ENCODE measurements around the gene MELK. TPM values are rescaled to one million over a fixed set of nuclear protein-coding genes. Genes with fewer than 3 reads are reported as not detected.

MELK gene
- total and polyA plus RNA-seq, 2 of the 4 experiments (the other 2 are of a cell fraction) = 20.8 to 27.4 TPM

DNA sequence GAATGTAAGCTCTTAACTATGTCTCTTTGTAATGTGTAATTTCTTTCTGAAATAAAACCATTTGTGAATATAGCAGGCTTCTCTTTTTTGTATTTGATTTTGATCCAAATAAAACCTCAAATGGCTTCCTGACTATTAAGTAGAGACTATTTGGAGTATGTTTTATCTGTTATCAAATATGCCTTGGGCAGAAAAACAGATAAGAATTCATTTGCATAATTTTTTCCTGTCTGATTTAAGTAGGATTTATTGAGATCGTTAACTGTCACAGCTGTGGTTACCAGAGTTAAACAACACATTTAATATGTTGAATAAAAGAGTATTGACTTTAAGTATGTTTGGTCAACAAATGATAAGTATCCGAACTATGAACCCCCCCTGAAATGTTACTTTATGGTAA lies 104.9 kb downstream of the MELK start:
- CTCF ChIA-PET = interaction anchor here (1.0 kb wide), 1 partner anchor 10 kb away, joined by 3 read pairs; no protein-coding TSS in a partner anchor
- Histone ChIP-seq H3K4me2 (ENCODE audit: low read depth, low read length) (no peak overlapping the region), H3K23ac (ENCODE audit: low read depth, low read length) (no peak overlapping the region), H2AK9ac (replicated peaks; ENCODE audit: low read depth, low read length, poor library complexity) (no peak overlapping the region), H3K36me3 (ENCODE audit: control insufficient read depth, insufficient read depth, low read length) (no peaks in the 10 kb centered on the region; the same call in 1 of the 2 replicates), H3K4me1 (ENCODE audit: control insufficient read depth, insufficient read depth, low read length) (no peaks in the 10 kb centered on the region), H3K4ac (ENCODE audit: low read depth, low read length) (no peak overlapping the region), H3K4me3 (ENCODE audit: insufficient read depth, low read depth, low read length) (no peak overlapping the region), H3K9me1 (ENCODE audit: insufficient read depth, low read length) (peaks cover 3% of the 10 kb centered on the region; the same call in 1 of the 2 replicates), H2BK120ac (ENCODE audit: low read depth, low read length) (no peak overlapping the region), H4K8ac (ENCODE audit: low read depth in 2 of 2, low read length in 2 of 2) (no peak overlapping the region), H3K79me1 (ENCODE audit: low read depth in 1 of 2, low read length in 2 of 2) (peaks cover 5 to 6% of the 10 kb centered on the region in 2 experiments; a peak in 2 of 4 replicates), H2BK5ac (ENCODE audit: low read depth, low read length, poor library complexity, severe bottlenecking) (no peak overlapping the region), H4K91ac (ENCODE audit: insufficient read depth, low read depth, low read length) (no peak overlapping the region), H2BK15ac (ENCODE audit: low read depth, low read length) (no peak overlapping the region), H3K27ac (ENCODE audit: insufficient read depth, low read length) (no peak overlapping the region), H2AFZ (replicated peaks; ENCODE audit: low read length, poor library complexity) (no peak overlapping the region), H4K20me1 (ENCODE audit: insufficient read depth, low read length) (no peaks in the 10 kb centered on the region), H2BK20ac (ENCODE audit: low read depth, low read length) (no peak overlapping the region), H2AK5ac (ENCODE audit: low read depth, low read length) (no peak overlapping the region), H3K14ac (replicated peaks; ENCODE audit: low read depth, low read length) (no peak overlapping the region), H3K9me3 (ENCODE audit: control insufficient read depth, insufficient read depth, low read length) (no peaks in the 10 kb centered on the region), H3K9ac (ENCODE audit: low read depth, low read length) (no peak overlapping the region), H3K56ac (ENCODE audit: extremely low read depth, insufficient read depth, low read length) (no peak overlapping the region), H3K18ac (ENCODE audit: low read depth, low read length) (no peak overlapping the region), H3K27me3 (ENCODE audit: control insufficient read depth, insufficient read depth, low read length) (no peaks in the 10 kb centered on the region), H4K5ac (ENCODE audit: low read depth, low read length) (no peak overlapping the region)
- TF ChIP-seq CEBPB (IDR thresholded peaks at IDR 0.05; ENCODE audit: low read depth, low read length) (no peak), POLR2A (IDR thresholded peaks at IDR 0.05; ENCODE audit: low read depth, low read length) (no peak), RCOR1 (IDR thresholded peaks at IDR 0.05; ENCODE audit: insufficient replicate concordance, low read length) (no peak), MXI1 (IDR thresholded peaks at IDR 0.05; ENCODE audit: borderline replicate concordance, low read depth, low read length) (no peak), BHLHE40 (IDR thresholded peaks at IDR 0.05; ENCODE audit: low read depth, low read length) (no peak), MAFK (IDR thresholded peaks at IDR 0.05; ENCODE audit: low read depth, low read length) (no peak), RAD21 (IDR thresholded peaks at IDR 0.05; ENCODE audit: low read length) (no peak), NFE2L2 (IDR thresholded peaks at IDR 0.05; ENCODE audit: low read depth, low read length) (no peak), FOS (IDR thresholded peaks at IDR 0.05; ENCODE audit: low read depth, low read length) (no peak), CHD1 (IDR thresholded peaks at IDR 0.05; ENCODE audit: low read depth, low read length) (no peak), MAZ (IDR thresholded peaks at IDR 0.05; ENCODE audit: borderline replicate concordance, low read depth, low read length) (no peak), SMC3 (IDR thresholded peaks at IDR 0.05; ENCODE audit: low read depth, low read length) (no peak), RFX5 (IDR thresholded peaks at IDR 0.05; ENCODE audit: low read depth, low read length) (no peak)
- TF ChIP-seq, protein P1, sequence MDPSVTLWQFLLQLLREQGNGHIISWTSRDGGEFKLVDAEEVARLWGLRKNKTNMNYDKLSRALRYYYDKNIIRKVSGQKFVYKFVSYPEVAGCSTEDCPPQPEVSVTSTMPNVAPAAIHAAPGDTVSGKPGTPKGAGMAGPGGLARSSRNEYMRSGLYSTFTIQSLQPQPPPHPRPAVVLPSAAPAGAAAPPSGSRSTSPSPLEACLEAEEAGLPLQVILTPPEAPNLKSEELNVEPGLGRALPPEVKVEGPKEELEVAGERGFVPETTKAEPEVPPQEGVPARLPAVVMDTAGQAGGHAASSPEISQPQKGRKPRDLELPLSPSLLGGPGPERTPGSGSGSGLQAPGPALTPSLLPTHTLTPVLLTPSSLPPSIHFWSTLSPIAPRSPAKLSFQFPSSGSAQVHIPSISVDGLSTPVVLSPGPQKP (IDR thresholded peaks at IDR 0.05; ENCODE audit: borderline replicate concordance, low read depth, low read length) = no peak
- TF ChIP-seq, protein P2, sequence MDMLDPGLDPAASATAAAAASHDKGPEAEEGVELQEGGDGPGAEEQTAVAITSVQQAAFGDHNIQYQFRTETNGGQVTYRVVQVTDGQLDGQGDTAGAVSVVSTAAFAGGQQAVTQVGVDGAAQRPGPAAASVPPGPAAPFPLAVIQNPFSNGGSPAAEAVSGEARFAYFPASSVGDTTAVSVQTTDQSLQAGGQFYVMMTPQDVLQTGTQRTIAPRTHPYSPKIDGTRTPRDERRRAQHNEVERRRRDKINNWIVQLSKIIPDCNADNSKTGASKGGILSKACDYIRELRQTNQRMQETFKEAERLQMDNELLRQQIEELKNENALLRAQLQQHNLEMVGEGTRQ (IDR thresholded peaks at IDR 0.05; ENCODE audit: low read depth, low read length) = no peak
- TF ChIP-seq, protein P3, sequence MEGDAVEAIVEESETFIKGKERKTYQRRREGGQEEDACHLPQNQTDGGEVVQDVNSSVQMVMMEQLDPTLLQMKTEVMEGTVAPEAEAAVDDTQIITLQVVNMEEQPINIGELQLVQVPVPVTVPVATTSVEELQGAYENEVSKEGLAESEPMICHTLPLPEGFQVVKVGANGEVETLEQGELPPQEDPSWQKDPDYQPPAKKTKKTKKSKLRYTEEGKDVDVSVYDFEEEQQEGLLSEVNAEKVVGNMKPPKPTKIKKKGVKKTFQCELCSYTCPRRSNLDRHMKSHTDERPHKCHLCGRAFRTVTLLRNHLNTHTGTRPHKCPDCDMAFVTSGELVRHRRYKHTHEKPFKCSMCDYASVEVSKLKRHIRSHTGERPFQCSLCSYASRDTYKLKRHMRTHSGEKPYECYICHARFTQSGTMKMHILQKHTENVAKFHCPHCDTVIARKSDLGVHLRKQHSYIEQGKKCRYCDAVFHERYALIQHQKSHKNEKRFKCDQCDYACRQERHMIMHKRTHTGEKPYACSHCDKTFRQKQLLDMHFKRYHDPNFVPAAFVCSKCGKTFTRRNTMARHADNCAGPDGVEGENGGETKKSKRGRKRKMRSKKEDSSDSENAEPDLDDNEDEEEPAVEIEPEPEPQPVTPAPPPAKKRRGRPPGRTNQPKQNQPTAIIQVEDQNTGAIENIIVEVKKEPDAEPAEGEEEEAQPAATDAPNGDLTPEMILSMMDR (conservative IDR thresholded peaks at IDR 0.05; ENCODE audit: low read depth, low read length) = no peak
- POLR2A ChIA-PET (ENCODE audit: unreplicated experiment) = no interaction called here
- dilution Hi-C loops (cut with HindIII; ENCODE audit: low sequenced_read_pairs, unreplicated experiment) (no loop called here), in situ Hi-C loops (cut with MboI; ENCODE audit: low sequenced_read_pairs) (no loop called here), intact Hi-C loops (cut with micrococcal nuclease) (no loop called here)
- ATAC-seq (ENCODE audit: low read depth) (no peak), DNase-seq (no peak)
- WGBS, 2 experiments (ENCODE audit: extremely low coverage in 2 of 2, insufficient read length in 1 of 2) = no CpG with 5 or more reads among the region's 2 CpGs
- BruUV-seq (replicated peaks) = no TSS peak
